Measurements from ENCODE around the gene OGFOD1. TPM values are rescaled to one million over a fixed set of nuclear protein-coding genes. Genes with fewer than 3 reads are reported as not detected.

Gene OGFOD1
- total and polyA plus RNA-seq, 2 donors (not counting 1 experiment from before 2014, with no cell fraction given) = 8.4 to 28.7 TPM

- H2AFZ ChIP-seq (ENCODE audit: insufficient read depth, low read depth, low read length, poor library complexity, severe bottlenecking) = no peak overlapping the region
- ChIA-PET POLR2A (interaction anchor here (0.8 kb wide), 1 partner anchor 186 kb away, joined by 3 read pairs; no protein-coding TSS in a partner anchor), CTCF (interaction anchor here (3.5 kb wide), 1 partner anchor 186 kb away, joined by 22 read pairs; no protein-coding TSS in a partner anchor)
- Mint-ChIP-seq H3K27ac (no peak overlapping the region), H3K27me3 (no peaks in the 10 kb centered on the region), H3K9me3 (ENCODE audit: insufficient read depth) (no peaks in the 10 kb centered on the region), H3K4me1 (peaks cover 49% of the 10 kb centered on the region), H3K4me3 (no peak overlapping the region)
- peaks cover 36% of the 10 kb centered on the region for H3K79me2 ChIP-seq (ENCODE audit: control insufficient read depth, insufficient read depth, low read length)
- peaks cover 9 to 18% of the 10 kb centered on the region in 2 donors for H3K4me1 ChIP-seq (ENCODE audit: control insufficient read depth in 2 of 2, insufficient read depth in 2 of 2, low read length in 2 of 2)
- no peaks in the 10 kb centered on the region for H3K9me3 ChIP-seq (ENCODE audit: control extremely low read depth in 1 of 3, control insufficient read depth in 2 of 3, insufficient read depth in 1 of 3, low read length in 2 of 3)
- no peak for TF ChIP-seq EZH2 (IDR thresholded peaks at IDR 0.05; ENCODE audit: borderline replicate concordance, insufficient read depth, low read depth, low read length, poor library complexity, severe bottlenecking)
- no peak for TF ChIP-seq CTCF (IDR thresholded peaks at IDR 0.05)
- WGBS (ENCODE audit: insufficient coverage) = 97% methylated on average over 6 of the region's 6 CpGs
- H3K27ac ChIP-seq (ENCODE audit: low read length in 2 of 2) = no peak overlapping the region
- ATAC-seq (ENCODE audit: low read depth) (no peak), DNase-seq (no peak)
- H3K4me3 ChIP-seq (ENCODE audit: control extremely low read depth in 1 of 5, extremely low read depth in 1 of 5, insufficient read depth in 1 of 5, low read depth in 2 of 5, low read length in 4 of 5) = no peak overlapping the region
- no peak overlapping the region for H3K4me2 ChIP-seq (replicated peaks; ENCODE audit: low read depth, low read length, poor library complexity, severe bottlenecking)
- intact Hi-C loops (cut with micrococcal nuclease) = no loop called here
- no peak overlapping the region for H3K9ac ChIP-seq (ENCODE audit: low read length)
- H3K36me3 ChIP-seq (replicated peaks in 1 of 2; ENCODE audit: control extremely low read depth in 1 of 2, control insufficient read depth in 1 of 2, extremely low read depth in 1 of 2, insufficient read depth in 2 of 2, low read length in 1 of 2) = peaks cover 0 to 20% of the 10 kb centered on the region in 2 experiments
- peaks cover 19% of the 10 kb centered on the region for H4K20me1 ChIP-seq (ENCODE audit: control insufficient read depth, insufficient read depth, low read length, poor library complexity, severe bottlenecking)
- no peaks in the 10 kb centered on the region for H3K27me3 ChIP-seq (replicated peaks in 1 of 4; ENCODE audit: control extremely low read depth in 1 of 4, control insufficient read depth in 3 of 4, insufficient read depth in 4 of 4, low read length in 3 of 4)
Measured at GRCh38 chr16:56515665-56516064, 64.3 kb downstream of the OGFOD1 start.

- H3K27ac ChIP-seq (ENCODE audit: low read length in 2 of 2) = no peak overlapping the region
- no peak overlapping the region for H3K9ac ChIP-seq (ENCODE audit: low read length)
- no peaks in the 10 kb centered on the region for H3K27me3 ChIP-seq (replicated peaks in 1 of 4; ENCODE audit: control extremely low read depth in 1 of 4, control insufficient read depth in 3 of 4, insufficient read depth in 4 of 4, low read length in 3 of 4)
- H3K4me3 ChIP-seq (ENCODE audit: control extremely low read depth in 1 of 5, extremely low read depth in 1 of 5, insufficient read depth in 1 of 5, low read depth in 2 of 5, low read length in 4 of 5) = no peak overlapping the region
- no peak overlapping the region for H3K4me2 ChIP-seq (replicated peaks; ENCODE audit: low read depth, low read length, poor library complexity, severe bottlenecking)
- peaks cover 32% of the 10 kb centered on the region for H3K79me2 ChIP-seq (ENCODE audit: control insufficient read depth, insufficient read depth, low read length)
- peaks cover 0 to 7% of the 10 kb centered on the region in 2 experiments for H3K36me3 ChIP-seq (replicated peaks in 1 of 2; ENCODE audit: control extremely low read depth in 1 of 2, control insufficient read depth in 1 of 2, extremely low read depth in 1 of 2, insufficient read depth in 2 of 2, low read length in 1 of 2)
- Mint-ChIP-seq H3K4me1 (peaks cover 50% of the 10 kb centered on the region), H3K9me3 (ENCODE audit: insufficient read depth) (no peaks in the 10 kb centered on the region), H3K27me3 (no peaks in the 10 kb centered on the region), H3K27ac (no peak overlapping the region), H3K4me3 (no peak overlapping the region)
- ChIA-PET CTCF (interaction anchor here (1.0 to 3.5 kb wide), 6 partner anchors 10 to 184 kb away, joined by 3 to 22 read pairs (median 4); no protein-coding TSS in a partner anchor), POLR2A (interaction anchor here (0.7 kb wide), 1 partner anchor 72 kb away, joined by 3 read pairs; no protein-coding TSS in a partner anchor)
- H3K4me1 ChIP-seq (ENCODE audit: control insufficient read depth in 2 of 2, insufficient read depth in 2 of 2, low read length in 2 of 2) = peaks cover 9 to 18% of the 10 kb centered on the region in 2 donors
- peaks cover 14% of the 10 kb centered on the region for H4K20me1 ChIP-seq (ENCODE audit: control insufficient read depth, insufficient read depth, low read length, poor library complexity, severe bottlenecking)
- DNase-seq (no peak), ATAC-seq (ENCODE audit: low read depth) (no peak)
- H3K9me3 ChIP-seq (ENCODE audit: control extremely low read depth in 1 of 3, control insufficient read depth in 2 of 3, insufficient read depth in 1 of 3, low read length in 2 of 3) = no peaks in the 10 kb centered on the region
- intact Hi-C loops (cut with micrococcal nuclease) = no loop called here
- no peak overlapping the region for H2AFZ ChIP-seq (ENCODE audit: insufficient read depth, low read depth, low read length, poor library complexity, severe bottlenecking)
- WGBS (ENCODE audit: insufficient coverage) = 100% methylated on average over 2 of the region's 2 CpGs
- TF ChIP-seq EZH2 (IDR thresholded peaks at IDR 0.05; ENCODE audit: borderline replicate concordance, insufficient read depth, low read depth, low read length, poor library complexity, severe bottlenecking) (no peak), CTCF (IDR thresholded peaks at IDR 0.05) (no peak)
Measured at GRCh38 chr16:56517206-56517605, 65.9 kb downstream of the OGFOD1 start.

Data from B cell (primary cell).